Activated effector memory CD4-positive, alpha-beta T cell treated with Interleukin-2 at 50 U/mL for 16 hours (primary cell): ENCODE results near the gene RHOXF2B.
"Not testable (repeated sequence)": the region's sequence is repeated elsewhere in the genome, so short reads cannot be mapped to it uniquely, and the experiment has no call there.

ENCODE experiments used
- DNase-seq: peaks from one replicate; pipeline ENCODE4 v3.0.0-alpha.2; 2020

Gene RHOXF2B

DNA sequence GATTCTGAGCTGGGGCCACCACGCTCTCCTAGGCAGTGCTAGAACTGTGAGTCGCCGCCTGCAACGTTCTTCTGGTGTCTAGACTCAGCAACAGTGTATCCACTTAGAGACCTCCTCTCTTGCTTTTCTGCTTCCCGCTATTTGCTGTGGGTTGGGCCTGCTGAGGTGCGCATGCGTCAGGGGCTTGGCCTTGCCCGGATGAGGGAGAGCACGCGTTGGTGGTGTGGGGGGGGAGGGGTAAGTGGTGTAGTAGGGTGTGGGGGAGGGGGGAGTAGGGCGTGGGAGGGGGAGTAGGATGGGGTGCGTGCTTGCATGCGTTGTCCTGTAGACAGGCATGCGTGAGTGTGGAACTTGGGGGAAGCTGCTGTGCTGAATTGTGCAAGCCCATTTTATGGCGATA, at the start of gene RHOXF2B:
TSS of gene RHOXF2B (minus strand) at position 101 of the 400 bp plus-strand sequence. CDS start 138 bp downstream, outside the sequence.
- DNase-seq: not testable (repeated sequence)

DNA sequence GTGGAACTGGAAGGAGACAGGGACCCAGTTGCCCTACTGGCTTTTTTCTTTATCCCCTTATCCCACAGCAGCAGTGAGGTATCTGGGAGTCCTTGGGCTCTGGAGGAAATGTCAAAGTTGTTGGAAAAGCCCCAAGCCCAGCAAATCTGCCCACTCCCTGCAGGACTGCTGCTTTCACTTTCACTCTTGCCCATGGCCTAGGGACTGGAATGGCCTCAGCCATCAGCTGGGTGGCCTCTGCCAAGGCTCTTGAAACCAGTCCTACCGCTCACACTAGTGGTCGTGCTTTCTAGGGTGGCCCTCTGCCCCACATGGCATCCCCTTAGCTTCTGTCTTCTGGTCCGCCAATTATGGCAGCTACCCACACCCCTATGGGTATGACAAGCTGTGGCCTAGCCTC, 48.0 kb upstream of the RHOXF2B start:
- DNase-seq: no peak

- DNase-seq: no peak
These were observed 42.7 kb upstream of the RHOXF2B start for GRCh38 chrX:120120223-120120622.

DNA sequence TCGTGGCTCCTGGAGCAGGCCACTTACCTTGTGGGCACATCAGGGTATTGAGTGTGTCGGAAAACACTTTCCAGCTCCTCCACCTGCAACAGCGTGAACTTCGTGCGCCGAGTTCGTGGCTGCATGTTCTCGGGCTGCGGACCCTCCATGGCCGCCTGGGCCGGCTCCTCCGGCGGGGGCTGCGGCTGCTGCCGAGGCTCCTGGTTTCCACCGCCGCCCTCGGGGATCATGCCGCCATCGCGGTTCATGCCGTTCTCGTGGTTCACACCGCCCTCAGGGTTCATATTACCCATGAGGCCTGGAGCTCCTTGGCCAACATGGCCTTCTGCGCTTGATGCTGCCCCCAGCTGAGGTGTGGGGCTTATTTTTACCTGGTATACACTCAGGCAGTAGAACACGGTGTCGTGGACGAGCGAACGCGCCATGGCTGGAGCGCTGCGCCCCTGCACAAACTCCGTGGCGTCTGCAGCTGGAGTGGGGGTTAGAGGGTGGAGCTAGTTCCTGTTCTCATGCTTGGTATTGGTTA, 38.0 kb upstream of the RHOXF2B start, which contains the start of gene RHOXF1:
TSS of gene RHOXF1 (minus strand) at position 476 of the 526 bp plus-strand sequence. CDS start at position 425, 51 bp downstream.
- no peak for DNase-seq

DNA sequence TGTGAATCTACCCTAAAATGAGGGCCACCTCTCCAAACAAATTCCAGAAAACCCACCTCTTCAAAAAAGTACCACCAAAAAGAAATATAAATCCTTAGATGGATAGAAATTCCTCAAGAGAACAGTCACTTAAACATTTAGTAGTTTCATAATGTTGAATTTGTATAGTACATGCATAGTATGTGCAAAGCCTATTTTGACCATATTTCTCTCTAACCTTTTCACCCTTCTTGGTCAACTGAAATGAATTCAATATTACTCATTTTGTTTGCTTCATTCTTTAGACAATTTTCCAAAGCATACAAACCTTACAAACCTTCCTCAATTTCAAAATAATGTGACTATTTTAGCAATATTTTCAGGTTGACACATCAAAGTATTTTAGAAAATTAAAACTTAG, 34.1 kb upstream of the RHOXF2B start:
- DNase-seq: no peak

DNA sequence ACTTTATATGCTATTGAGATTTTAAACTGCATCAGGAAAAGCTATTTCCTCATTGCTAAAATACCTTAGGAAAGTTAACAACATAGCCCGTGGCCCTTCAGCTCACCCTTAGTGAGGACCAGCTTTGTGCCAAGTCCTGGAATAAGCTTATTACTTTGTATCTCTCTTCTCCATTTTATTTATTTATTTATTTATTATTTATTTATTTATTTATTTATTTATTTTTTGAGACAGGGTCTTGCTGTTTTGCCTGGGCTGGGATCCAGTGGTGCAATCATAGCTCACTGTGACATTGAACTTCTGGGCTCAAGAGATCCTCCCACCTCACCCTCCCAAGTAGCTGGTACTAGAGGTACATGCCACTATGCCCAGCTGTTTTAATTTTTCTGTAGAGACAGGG, 31.9 kb upstream of the RHOXF2B start:
- DNase-seq: no peak

GRCh38 chrX:120104707-120105106, 27.2 kb upstream of the RHOXF2B start:
- not testable (repeated sequence) for DNase-seq

DNA sequence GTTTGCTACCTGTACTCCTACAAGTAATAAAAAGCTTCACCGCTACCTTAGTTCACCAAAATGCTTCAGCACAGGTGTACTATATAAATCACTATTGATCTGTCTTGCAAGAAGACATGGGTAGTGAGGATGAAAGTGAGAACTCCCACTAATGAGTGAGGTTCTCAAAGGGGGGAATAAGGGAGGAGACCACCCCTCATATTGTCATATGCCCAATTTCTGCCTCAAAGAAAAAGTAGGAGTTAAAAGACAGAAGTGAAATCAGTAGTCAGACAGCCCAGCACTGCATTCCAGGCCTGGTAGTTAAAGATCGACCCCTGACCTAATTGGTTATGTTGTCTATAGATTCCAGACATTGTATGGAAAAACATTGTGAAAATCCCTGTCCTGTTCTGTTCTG, 23.6 kb upstream of the RHOXF2B start:
- DNase-seq: not testable (repeated sequence)

DNA sequence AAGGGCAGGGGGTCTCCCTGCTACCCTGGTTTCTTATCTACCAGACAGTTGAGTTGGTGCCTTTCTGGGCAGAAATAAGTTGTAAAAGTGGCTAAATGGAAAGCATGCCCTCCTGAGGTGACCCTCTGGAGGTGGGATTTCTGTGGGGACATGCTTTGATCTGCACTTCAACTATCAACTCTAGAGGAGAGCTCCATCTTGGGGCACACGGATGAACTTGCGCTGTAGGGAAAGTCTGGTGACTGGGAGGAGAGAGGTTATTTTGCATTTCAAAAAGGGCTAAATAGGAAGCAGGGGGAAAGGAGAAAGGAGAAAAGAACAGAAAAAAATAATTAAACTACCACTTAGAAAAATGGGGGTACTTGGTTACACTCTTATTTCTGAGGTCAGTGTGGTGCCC, 12.7 kb upstream of the RHOXF2B start:
- DNase-seq: no peak

GRCh38 chrX:120087289-120088017, 10.0 kb upstream of the RHOXF2B start:
- DNase-seq: no peak

DNA sequence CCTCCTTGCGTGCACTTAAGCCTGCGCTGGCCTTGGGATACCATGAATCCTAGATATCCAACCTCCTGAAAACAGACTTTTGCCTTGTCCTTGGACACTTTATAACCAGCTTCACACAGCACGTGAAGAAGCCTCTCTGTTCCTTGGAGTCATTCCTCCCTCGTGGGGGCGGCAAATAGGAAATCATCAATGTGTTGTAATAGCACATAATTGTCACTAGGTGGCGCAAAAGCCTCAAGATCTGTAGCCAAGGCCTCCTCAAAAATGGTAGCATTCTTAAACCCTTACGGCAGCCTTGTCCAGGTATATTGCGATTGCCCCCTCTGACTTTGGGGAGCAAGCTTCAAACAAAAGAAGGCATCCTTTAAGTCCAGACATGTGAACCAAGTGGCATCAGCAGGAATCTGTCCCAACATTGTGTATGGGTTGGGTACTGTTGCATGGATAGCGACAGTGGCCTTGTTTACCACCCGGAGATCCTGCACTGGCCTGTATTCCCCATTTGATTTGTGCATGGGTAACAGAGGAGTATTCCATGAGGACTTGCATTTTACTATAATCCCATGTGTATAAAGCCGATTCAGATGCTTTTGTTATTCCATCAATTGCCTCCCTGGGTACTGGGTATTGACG, 8.2 kb upstream of the RHOXF2B start:
- DNase-seq: not testable (repeated sequence)

- DNase-seq: not testable (repeated sequence)
These were observed 11.3 kb downstream of the RHOXF2B start for GRCh38 chrX:120066169-120066568.

GRCh38 chrX:120042712-120043111, 34.8 kb downstream of the RHOXF2B start:
- DNase-seq: not testable (repeated sequence)

GRCh38 chrX:120042247-120042646, 35.2 kb downstream of the RHOXF2B start:
- not testable (repeated sequence) for DNase-seq

DNA sequence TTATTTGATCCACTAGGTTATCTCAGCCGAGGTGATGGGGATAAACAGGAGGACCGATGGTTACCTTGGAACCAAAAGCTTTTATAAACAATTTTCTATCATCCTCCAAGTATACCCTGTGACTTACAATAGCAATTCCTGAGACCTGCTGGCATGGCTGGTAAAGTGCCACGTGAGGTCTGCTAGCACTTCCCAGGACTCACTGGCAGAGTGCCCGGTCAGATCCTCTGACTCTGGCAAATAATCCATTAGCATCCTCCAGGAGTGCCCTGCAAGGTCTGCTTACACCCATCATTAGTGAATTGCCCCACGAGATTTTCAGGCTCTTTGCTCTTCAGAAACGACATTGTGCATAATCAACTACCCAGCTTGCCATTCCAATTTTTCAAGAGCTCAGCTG, 37.3 kb downstream of the RHOXF2B start:
- not testable (repeated sequence) for DNase-seq

DNA sequence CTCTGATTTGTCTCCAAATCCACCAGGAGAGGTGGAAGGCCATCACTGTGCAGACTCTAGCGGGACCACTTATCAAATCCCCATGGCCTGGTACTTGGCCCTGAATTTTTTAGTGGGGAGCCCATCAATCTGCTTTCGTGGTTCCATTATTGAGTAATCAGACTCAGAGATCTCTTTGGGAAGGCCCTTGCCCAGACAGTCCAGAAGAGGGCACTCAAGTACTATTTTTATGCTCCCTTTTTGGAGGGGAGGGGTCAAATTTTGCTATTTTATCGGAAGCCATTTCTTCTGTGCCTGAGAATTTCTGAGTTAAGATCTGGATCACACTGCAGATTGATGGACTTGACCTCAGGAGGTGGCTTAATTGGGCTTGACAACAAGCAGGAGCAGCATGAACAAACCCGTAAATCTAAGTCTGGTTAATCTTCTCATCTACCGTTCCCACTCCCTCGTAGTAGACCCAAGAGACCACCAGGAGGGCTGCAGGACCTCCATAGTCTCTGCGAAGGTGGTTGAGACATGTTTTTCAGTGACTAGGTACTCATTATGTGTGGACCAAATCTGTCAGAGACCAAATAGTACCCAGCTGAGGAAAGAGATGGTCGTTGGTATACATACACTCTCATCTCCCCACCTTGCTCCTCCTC, 38.3 kb downstream of the RHOXF2B start:
- not testable (repeated sequence) for DNase-seq

- no peak for DNase-seq
These were observed 40.8 kb downstream of the RHOXF2B start for GRCh38 chrX:120036704-120037103.

DNA sequence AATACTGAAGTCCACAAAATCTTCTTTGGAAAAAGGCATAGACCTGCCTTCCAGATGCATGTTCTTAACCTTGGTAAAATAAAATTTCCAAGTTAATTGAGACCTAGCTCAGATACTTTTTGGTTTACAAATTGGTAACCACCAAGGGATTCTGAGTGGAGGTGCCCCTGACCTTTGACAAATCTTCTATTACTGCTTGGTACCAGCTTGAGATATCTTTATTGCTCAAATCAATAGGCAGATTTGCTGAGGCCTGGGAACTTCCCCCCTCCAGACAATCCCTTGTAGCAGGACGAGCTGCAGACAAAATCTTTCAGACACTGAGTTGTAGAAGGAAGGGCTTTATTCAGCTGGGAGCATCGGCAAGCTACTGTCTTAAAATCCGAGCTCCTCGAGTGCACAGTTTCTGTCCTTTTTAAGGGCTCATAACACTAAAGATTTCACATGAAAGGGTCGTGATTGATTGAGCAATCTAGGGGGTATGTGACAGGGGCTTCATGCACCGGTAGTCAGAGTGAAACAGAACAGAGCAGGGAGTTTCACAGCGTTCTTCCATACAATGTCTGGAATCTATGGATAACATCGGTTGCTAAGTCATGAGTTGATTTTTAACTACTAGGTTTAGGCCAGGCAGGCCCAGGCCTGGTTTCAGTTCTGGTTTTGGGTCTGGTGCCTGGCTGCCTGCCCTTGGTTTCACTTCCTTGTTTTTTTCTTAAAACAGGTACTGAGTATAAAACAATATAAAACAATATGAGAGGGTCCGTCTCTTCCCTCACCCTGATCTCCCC, 41.8 kb downstream of the RHOXF2B start:
- not testable (repeated sequence) for DNase-seq

- DNase-seq: no peak
These were observed 48.1 kb downstream of the RHOXF2B start for GRCh38 chrX:120029354-120029753.

- DNase-seq: no peak
These were observed 54.2 kb downstream of the RHOXF2B start for GRCh38 chrX:120023259-120023658.

DNA sequence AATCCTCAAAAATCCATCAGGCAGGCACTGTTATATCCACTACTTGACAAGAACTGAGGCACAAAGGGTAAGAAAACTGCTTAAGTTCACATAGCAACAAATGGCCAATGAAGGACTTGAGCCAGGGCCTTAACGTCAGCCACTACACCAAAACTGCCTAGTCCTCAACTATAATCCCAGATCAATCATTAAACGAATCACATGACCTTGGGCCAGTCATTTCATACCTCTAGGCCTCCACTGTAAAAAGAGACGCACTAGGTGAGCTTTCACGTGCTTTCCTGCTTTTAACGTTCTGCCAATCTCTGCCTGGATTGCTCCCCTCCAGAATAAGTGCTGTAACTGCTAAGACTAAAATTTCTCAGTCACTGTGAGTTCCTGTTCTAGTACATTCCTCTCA, 54.7 kb downstream of the RHOXF2B start:
- no peak for DNase-seq
